Gastroesophageal sphincter (tissue), 4 donors: ENCODE data around the gene IGHMBP2. TPM values are rescaled to one million over a fixed set of nuclear protein-coding genes. Genes with fewer than 3 reads are reported as not detected.

Source experiments
- ATAC-seq: fragments of 150-250 bp; one replicate; pipeline ENCODE4 v1.9.1; 2016; ENCODE audit warnings: mild to moderate bottlenecking, moderate library complexity
- H3K27ac ChIP-seq, 4 donors: fragments of 200-600 bp; sonication (generic) in 3 of 4; 1 replicate in 3 of 4; 2 replicates in 1 of 4; pipeline ENCODE4 v1.5.1; 2016 to 2019
- H3K27me3 ChIP-seq: fragments of 200-600 bp; sonication (generic); one replicate; pipeline ENCODE4 v1.5.1; 2019
- H3K36me3 ChIP-seq, 2 donors: fragments of 200-600 bp; sonication (generic); one replicate each; pipeline ENCODE4 v1.5.1; 2019; ENCODE audit warnings: control low read depth in 1 of 2
- H3K4me1 ChIP-seq, 3 donors: fragments of 200-600 bp; sonication (generic); 1 replicate in 2 of 3; 2 replicates in 1 of 3; pipeline ENCODE4 v1.5.1; 2016 to 2019; ENCODE audit warnings: control low read depth in 2 of 3
- H3K4me3 ChIP-seq, 2 donors: fragments of 200-600 bp; sonication (generic); one replicate each; pipeline ENCODE4 v1.5.1; 2019; ENCODE audit warnings: mild to moderate bottlenecking in 1 of 2, moderate library complexity in 1 of 2
- H3K9me3 ChIP-seq, 3 donors: fragments of 200-600 bp; sonication (generic); one replicate each; pipeline ENCODE4 v1.5.1; 2017 to 2019; ENCODE audit warnings: control low read depth in 2 of 3
- CTCF ChIP-seq, 4 experiments: fragments of 200-600 bp in 2 of 4; fragments of 450-650 bp in 2 of 4; sonication (generic) in 1 of 4; IDR thresholded peaks; one replicate each; pipeline ENCODE4 v1.5.1; 2017 to 2019; ENCODE audit warnings: antibody characterized with exemption in 4 of 4, mild to moderate bottlenecking in 2 of 4, moderate library complexity in 2 of 4
- EP300 ChIP-seq: sonication (generic); formaldehyde crosslinking; IDR thresholded peaks from one replicate; pipeline ENCODE4 v1.6.1; 2017; ENCODE audit warnings: antibody characterized with exemption, mild to moderate bottlenecking
- POLR2A ChIP-seq, 2 donors: fragments of 450-650 bp; IDR thresholded peaks; one replicate each; pipeline ENCODE4 v1.6.1; 2017; ENCODE audit warnings: antibody characterized with exemption in 2 of 2, mild to moderate bottlenecking in 2 of 2, moderate library complexity in 1 of 2
- POLR2AphosphoS5 ChIP-seq: sonication (generic); formaldehyde crosslinking; IDR thresholded peaks from one replicate; pipeline ENCODE4 v1.6.1; 2017; ENCODE audit warnings: antibody characterized with exemption
- WGBS, 2 donors: methylation state at CpG; one replicate each; pipeline ENCODE4 v1.1.5; 2018; ENCODE audit warnings: low coverage in 1 of 2; 5-methylcytosine and 5-hydroxymethylcytosine counted together
- total RNA-seq, 4 donors: library from RNA; depleted of rRNA; stranded (reverse); fragments of >200 nt; gene quantifications; one replicate each; pipeline ENCODE4 v1.1.0, GENCODE V29; 2016

Gene IGHMBP2
- total RNA-seq, 4 donors from 2014 or later: 20.9 to 31.8 (median 24.9) TPM

GRCh38 chr11:68974421-68975194 lies 70.9 kb downstream of the IGHMBP2 start:
- Histone ChIP-seq H3K27me3 (no peaks in the 10 kb centered on the region), H3K27ac (no peak overlapping the region), H3K36me3 (no peaks in the 10 kb centered on the region), H3K4me3 (no peak overlapping the region), H3K4me1 (peaks cover 0 to 30% (median 0%) of the 10 kb centered on the region in 3 donors), H3K9me3 (no peaks in the 10 kb centered on the region)
- TF ChIP-seq EP300: no peak
- no peak for TF ChIP-seq POLR2AphosphoS5
- TF ChIP-seq CTCF (IDR thresholded peaks at IDR 0.05): no peak
- TF ChIP-seq POLR2A (IDR thresholded peaks at IDR 0.05): no peak
- 100% methylated on average over 1 of the region's 23 CpGs; no CpG with 5 or more reads in 1 of the 2 donors for WGBS, 2 donors
- ATAC-seq: no peak

- no peak overlapping the region for H3K27ac ChIP-seq
- no peak for ATAC-seq
- no peaks in the 10 kb centered on the region for H3K27me3 ChIP-seq
- whole genome bisulfite sequencing, 2 donors: 52 to 76% methylated on average over 4 of the region's 4 CpGs
- no peak for TF ChIP-seq POLR2A (IDR thresholded peaks at IDR 0.05)
- no peak for TF ChIP-seq EP300
- no peak for TF ChIP-seq POLR2AphosphoS5
- no peak for TF ChIP-seq CTCF (IDR thresholded peaks at IDR 0.05)
- no peaks in the 10 kb centered on the region for H3K36me3 ChIP-seq
- H3K4me3 ChIP-seq: no peak overlapping the region
- no peaks in the 10 kb centered on the region for H3K9me3 ChIP-seq
- peaks cover 0 to 30% (median 0%) of the 10 kb centered on the region in 3 donors for H3K4me1 ChIP-seq
Measured at GRCh38 chr11:68976095-68976494, 72.4 kb downstream of the IGHMBP2 start.

- WGBS, 2 donors: 29% methylated on average over 2 of the region's 4 CpGs; no CpG with 5 or more reads in 1 of the 2 donors
- no peaks in the 10 kb centered on the region for H3K27me3 ChIP-seq
- H3K36me3 ChIP-seq: no peaks in the 10 kb centered on the region
- TF ChIP-seq EP300: no peak
- no peak for TF ChIP-seq POLR2AphosphoS5
- TF ChIP-seq CTCF (IDR thresholded peaks at IDR 0.05): no peak
- TF ChIP-seq POLR2A (IDR thresholded peaks at IDR 0.05): no peak
- no peaks in the 10 kb centered on the region for H3K9me3 ChIP-seq
- no peak overlapping the region for H3K4me3 ChIP-seq
- no peak overlapping the region for H3K27ac ChIP-seq
- H3K4me1 ChIP-seq: peaks cover 0 to 30% (median 0%) of the 10 kb centered on the region in 3 donors
- ATAC-seq: no peak
Measured at GRCh38 chr11:68976563-68976962, 72.9 kb downstream of the IGHMBP2 start.

- Histone ChIP-seq H3K36me3 (no peaks in the 10 kb centered on the region), H3K4me3 (no peak overlapping the region), H3K27ac (no peak overlapping the region), H3K9me3 (no peaks in the 10 kb centered on the region), H3K27me3 (no peaks in the 10 kb centered on the region), H3K4me1 (peaks cover 0 to 27% (median 0%) of the 10 kb centered on the region in 3 donors)
- TF ChIP-seq POLR2AphosphoS5: no peak
- no peak for TF ChIP-seq POLR2A (IDR thresholded peaks at IDR 0.05)
- no peak for TF ChIP-seq CTCF (IDR thresholded peaks at IDR 0.05)
- no peak for TF ChIP-seq EP300
- ATAC-seq: no peak
- 77 to 84% methylated on average over 7 to 11 of the region's 14 CpGs for WGBS, 2 donors
Measured at GRCh38 chr11:68977781-68978625, 74.3 kb downstream of the IGHMBP2 start.
